Breast epithelium (tissue), 4 donors: ENCODE data around the gene MPZ. TPM values are rescaled to one million over a fixed set of nuclear protein-coding genes. Genes with fewer than 3 reads are reported as not detected.

Experiments used
- DNase-seq, 2 donors: peaks; one replicate each; pipeline ENCODE4 v3.0.0-alpha.2; 2019; ENCODE audit warnings: low spot score in 2 of 2
- H3K27ac ChIP-seq, 2 donors: fragments of 200-600 bp; sonication (generic) in 1 of 2; one replicate each; pipeline ENCODE4 v1.5.1; 2016 to 2019; ENCODE audit warnings: mild to moderate bottlenecking in 1 of 2
- H3K27me3 ChIP-seq, 2 donors: fragments of 200-600 bp; sonication (generic) in 1 of 2; one replicate each; pipeline versions ENCODE4 v1.5.1 to v1.6.0; 2017 to 2019; ENCODE audit warnings: control low read depth in 1 of 2, mild to moderate bottlenecking in 1 of 2
- H3K36me3 ChIP-seq: fragments of 200-600 bp; one replicate; pipeline ENCODE4 v1.5.1; 2019
- H3K4me1 ChIP-seq, 2 donors: fragments of 200-600 bp; sonication (generic); one replicate each; pipeline ENCODE4 v1.5.1; 2016 to 2019; ENCODE audit warnings: control low read depth in 1 of 2
- H3K4me3 ChIP-seq, 3 donors: fragments of 200-600 bp; sonication (generic); 1 replicate in 2 of 3; 2 replicates in 1 of 3; pipeline ENCODE4 v1.5.1; 2016 to 2019; ENCODE audit warnings: mild to moderate bottlenecking in 3 of 3, moderate library complexity in 2 of 3
- H3K9me3 ChIP-seq, 2 donors: fragments of 200-600 bp; sonication (generic) in 1 of 2; one replicate each; pipeline ENCODE4 v1.5.1; 2016 to 2019; ENCODE audit warnings: control low read depth in 1 of 2
- POLR2A ChIP-seq: fragments of 450-650 bp; IDR thresholded peaks from one replicate; pipeline ENCODE4 v1.6.1; 2016; ENCODE audit warnings: antibody characterized with exemption, mild to moderate bottlenecking, moderate library complexity
- POLR2AphosphoS5 ChIP-seq, 3 donors: sonication (generic); formaldehyde crosslinking; IDR thresholded peaks; one replicate each; pipeline ENCODE4 v1.6.1; 2017; ENCODE audit warnings: antibody characterized with exemption in 3 of 3
- intact Hi-C: fragments of 100-400 bp; cut with DNase I; formaldehyde crosslinking; loops from one replicate; pipeline ENCODE4 v1.15.1; 2023; ENCODE audit warnings: low total_unique reads
- total RNA-seq, 3 donors: library from RNA; depleted of rRNA; stranded (reverse); fragments of >200 nt; gene quantifications; one replicate each; pipeline ENCODE4 v1.1.0, GENCODE V29; 2016
- TF ChIP-seq, protein P1 (sequence below), 3 donors: fragments of 450-650 bp; IDR thresholded peaks; one replicate each; pipeline ENCODE4 v1.5.1; 2016 to 2017; ENCODE audit warnings: antibody characterized with exemption in 3 of 3, mild to moderate bottlenecking in 3 of 3, moderate library complexity in 3 of 3

Gene MPZ
- total RNA-seq, 3 donors from 2014 or later = 1.3 to 3.6 (median 3.2) TPM

DNA sequence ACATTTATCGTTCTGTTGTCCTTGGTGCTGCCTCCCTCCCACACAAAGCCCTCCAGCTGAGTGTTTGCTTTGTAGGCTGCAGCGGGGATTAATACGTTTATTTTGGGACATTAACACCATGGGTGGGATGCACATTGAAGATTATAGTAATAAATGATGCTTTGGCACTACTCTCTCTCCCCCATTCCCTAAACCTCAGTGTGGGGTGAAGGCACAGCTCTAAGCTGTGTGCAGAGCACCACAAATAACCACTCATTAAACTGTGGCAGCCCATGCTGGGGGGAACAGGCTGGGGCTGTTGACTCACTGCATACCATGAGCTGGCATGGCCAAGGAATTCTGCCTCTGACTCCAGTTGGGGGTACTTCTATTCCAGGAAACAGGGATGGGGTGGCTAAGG, 43.6 kb downstream of the MPZ start:
- intact Hi-C loops = no loop called here
- Histone ChIP-seq H3K27me3 (no peaks in the 10 kb centered on the region), H3K4me3 (no peak overlapping the region), H3K9me3 (no peaks in the 10 kb centered on the region), H3K36me3 (no peaks in the 10 kb centered on the region), H3K4me1 (no peaks in the 10 kb centered on the region), H3K27ac (no peak overlapping the region)
- TF ChIP-seq POLR2AphosphoS5 (IDR thresholded peaks at IDR 0.05) (no peak), POLR2A (no peak)
- TF ChIP-seq, protein P1, sequence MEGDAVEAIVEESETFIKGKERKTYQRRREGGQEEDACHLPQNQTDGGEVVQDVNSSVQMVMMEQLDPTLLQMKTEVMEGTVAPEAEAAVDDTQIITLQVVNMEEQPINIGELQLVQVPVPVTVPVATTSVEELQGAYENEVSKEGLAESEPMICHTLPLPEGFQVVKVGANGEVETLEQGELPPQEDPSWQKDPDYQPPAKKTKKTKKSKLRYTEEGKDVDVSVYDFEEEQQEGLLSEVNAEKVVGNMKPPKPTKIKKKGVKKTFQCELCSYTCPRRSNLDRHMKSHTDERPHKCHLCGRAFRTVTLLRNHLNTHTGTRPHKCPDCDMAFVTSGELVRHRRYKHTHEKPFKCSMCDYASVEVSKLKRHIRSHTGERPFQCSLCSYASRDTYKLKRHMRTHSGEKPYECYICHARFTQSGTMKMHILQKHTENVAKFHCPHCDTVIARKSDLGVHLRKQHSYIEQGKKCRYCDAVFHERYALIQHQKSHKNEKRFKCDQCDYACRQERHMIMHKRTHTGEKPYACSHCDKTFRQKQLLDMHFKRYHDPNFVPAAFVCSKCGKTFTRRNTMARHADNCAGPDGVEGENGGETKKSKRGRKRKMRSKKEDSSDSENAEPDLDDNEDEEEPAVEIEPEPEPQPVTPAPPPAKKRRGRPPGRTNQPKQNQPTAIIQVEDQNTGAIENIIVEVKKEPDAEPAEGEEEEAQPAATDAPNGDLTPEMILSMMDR (IDR thresholded peaks at IDR 0.05) = no peak
- no peak for DNase-seq

DNA sequence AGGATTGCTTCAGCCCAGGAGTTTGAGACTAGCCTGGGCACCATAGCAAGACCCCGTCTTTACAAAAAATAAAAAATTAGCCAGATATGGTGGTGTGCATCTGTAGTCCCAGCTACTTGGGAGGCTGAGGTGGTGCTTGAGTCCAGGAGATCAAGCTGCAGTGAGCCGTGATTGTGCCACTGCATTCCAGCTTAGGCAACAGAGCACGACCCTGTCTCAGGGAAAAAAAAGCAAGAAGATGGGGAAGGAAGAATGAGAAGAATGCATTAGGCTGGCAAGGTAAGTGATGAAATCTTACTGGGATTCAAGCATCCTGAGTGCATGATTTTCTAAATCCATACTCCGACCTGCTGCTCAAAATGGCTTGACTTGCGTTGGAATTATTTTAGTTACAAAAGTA, 44.5 kb downstream of the MPZ start:
- H3K9me3 ChIP-seq = no peaks in the 10 kb centered on the region
- DNase-seq = no peak
- H3K4me1 ChIP-seq = no peaks in the 10 kb centered on the region
- no peak overlapping the region for H3K27ac ChIP-seq
- no peak overlapping the region for H3K4me3 ChIP-seq
- intact Hi-C loops = no loop called here
- no peaks in the 10 kb centered on the region for H3K36me3 ChIP-seq
- no peak for TF ChIP-seq POLR2AphosphoS5 (IDR thresholded peaks at IDR 0.05)
- no peak for TF ChIP-seq POLR2A
- TF ChIP-seq, protein P1 (IDR thresholded peaks at IDR 0.05) = no peak
- H3K27me3 ChIP-seq = peaks cover 0 to 2% of the 10 kb centered on the region in 2 donors

DNA sequence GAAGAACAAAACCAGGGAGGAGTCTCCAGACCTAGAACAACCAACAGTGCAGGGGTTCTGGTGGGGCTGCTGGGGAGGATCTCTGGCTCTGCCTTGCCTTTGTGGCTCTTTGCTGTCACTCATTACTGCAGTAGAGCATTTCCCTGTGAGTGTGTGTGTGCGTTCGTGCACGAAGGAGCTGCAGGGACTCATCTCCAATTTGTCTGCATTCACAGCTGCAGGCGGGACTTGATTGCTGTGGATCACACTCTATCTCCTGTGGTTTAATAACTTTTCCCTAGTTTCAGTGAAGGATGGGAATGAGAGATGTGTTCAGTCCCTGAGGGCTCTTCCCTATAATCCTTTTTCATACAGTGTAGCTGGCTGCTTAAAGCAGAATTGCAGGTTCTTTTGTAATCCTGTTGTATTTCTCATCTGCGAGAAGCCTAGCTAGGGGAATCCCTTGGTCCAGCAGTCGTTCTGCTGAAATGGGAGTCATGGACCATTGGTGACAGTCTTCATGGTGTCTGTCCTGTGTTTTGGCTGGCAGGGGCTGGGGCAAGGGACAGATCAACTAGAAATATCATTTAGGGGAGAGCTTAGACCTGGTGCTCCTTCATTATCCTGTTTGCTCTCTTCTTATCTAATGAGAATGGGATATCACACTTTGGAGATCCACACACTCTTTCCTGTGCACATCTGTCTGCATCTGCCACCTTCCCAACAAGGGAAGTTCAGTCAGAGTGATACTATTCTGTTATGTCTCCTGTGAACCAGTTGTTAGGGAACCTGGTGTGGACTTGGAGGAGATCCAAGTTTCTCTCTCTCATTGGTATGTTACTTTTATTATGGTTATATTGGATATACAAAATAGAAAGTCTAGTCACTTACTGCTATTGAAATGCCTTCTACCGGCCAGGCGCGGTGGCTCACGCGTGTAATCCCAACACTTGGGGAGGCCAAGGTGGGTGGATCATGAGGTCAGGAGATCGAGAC, 48.2 kb downstream of the MPZ start:
- H3K4me1 ChIP-seq = no peaks in the 10 kb centered on the region
- peaks cover 9 to 11% of the 10 kb centered on the region in 2 donors for H3K9me3 ChIP-seq
- intact Hi-C loops = no loop called here
- no peak overlapping the region for H3K4me3 ChIP-seq
- H3K36me3 ChIP-seq = no peaks in the 10 kb centered on the region
- DNase-seq = no peak
- TF ChIP-seq, protein P1 (IDR thresholded peaks at IDR 0.05) = no peak
- TF ChIP-seq POLR2AphosphoS5 (IDR thresholded peaks at IDR 0.05) (no peak), POLR2A (no peak)
- peaks cover 0 to 16% of the 10 kb centered on the region in 2 donors for H3K27me3 ChIP-seq
- no peak overlapping the region for H3K27ac ChIP-seq

DNA sequence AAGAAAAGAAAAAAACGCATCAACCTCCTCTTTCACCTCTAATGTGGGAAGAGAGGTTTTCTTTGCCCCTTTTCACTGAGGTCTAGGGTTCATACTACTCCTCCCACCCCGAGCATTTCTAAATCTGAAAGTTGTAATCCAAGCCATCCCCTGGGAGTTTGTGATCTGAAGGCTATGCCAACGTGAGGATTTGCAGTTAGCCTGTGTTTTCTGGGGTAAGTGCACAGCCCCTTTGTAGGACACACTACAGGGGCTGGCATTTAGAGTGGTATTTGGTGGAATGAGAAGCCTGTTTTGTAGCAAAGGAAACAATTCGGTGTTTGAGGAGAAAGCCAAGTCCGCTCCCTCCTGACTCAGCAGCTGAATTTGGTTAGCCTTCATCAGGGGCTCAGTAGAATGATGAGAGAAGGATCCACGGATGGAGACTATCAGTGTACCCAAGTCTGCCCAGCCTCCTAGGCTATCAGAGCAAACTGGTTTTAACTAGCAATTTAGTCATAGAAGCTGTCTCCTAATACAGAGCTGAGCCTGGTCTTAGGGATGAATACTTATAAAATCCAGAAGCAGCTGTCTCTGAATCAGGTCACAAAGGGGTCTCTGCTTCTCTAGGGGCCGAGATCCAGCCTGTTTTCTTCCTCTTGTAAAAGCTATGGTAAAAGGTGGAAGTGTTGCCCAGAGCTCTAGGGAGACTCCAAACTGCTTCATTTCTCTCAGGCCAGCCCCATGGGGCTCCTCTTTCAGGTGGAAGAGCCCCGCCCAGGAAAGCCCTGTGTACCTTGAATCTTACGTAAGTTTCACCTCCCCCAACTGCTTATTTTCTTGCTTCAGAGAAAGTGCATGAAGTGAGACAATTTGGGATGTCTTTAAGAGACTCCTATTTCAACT, 49.1 kb downstream of the MPZ start:
- no peak for DNase-seq
- Histone ChIP-seq H3K9me3 (peaks cover 9 to 14% of the 10 kb centered on the region in 2 donors), H3K36me3 (no peaks in the 10 kb centered on the region), H3K27ac (no peak overlapping the region), H3K4me1 (no peaks in the 10 kb centered on the region), H3K4me3 (no peak overlapping the region), H3K27me3 (peaks cover 0 to 16% of the 10 kb centered on the region in 2 donors)
- intact Hi-C loops = no loop called here
- TF ChIP-seq POLR2AphosphoS5 (IDR thresholded peaks at IDR 0.05) (no peak), POLR2A (no peak)
- TF ChIP-seq, protein P1 (IDR thresholded peaks at IDR 0.05) = no peak
